Measurements from ENCODE around the gene MPV17L.
"Not testable (repeated sequence)": the region's sequence is repeated elsewhere in the genome, so short reads cannot be mapped to it uniquely, and the experiment has no call there.

DNA sequence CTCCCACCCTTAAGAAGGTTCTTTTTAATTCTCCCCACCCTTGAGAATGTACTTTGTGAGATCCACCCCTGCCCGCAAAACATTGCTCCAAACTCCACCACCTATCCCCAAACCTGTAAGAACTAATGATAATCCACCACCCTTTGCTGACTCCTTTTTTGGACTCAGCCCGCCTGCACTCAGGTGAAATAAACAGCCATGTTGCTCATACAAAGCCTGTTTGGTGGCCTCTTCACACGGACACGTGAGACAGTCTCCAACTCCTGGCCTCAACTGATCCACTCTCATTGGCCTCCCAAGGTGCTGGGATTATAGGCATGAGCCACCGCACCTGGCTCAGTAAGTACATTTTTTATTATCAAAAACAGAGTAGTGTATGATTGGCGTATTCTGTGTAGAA is 13.9 kb downstream of the MPV17L start:
- TF ChIP-seq POLR2AphosphoS2 (conservative IDR thresholded peaks at IDR 0.05; ENCODE audit: low read length); POLR2A (IDR thresholded peaks at IDR 0.05; ENCODE audit: low read length); RAD21 (conservative IDR thresholded peaks at IDR 0.05 in 1 of 2, IDR thresholded peaks at IDR 0.05 in 1 of 2): not testable (repeated sequence)

Data from A549 (cell line).